KOPT-K1 (cell line): ENCODE data around the gene SLF2.

Experiments used
- H3K27ac ChIP-seq: fragments of 200-600 bp; sonication (generic); 2 replicates; pipeline ENCODE4 v1.5.1; 2016; ENCODE audit warnings: antibody characterized with exemption, mild to moderate bottlenecking, low read depth, low read length; ENCODE audit not compliant: poor library complexity, severe bottlenecking
- H3K36me3 ChIP-seq: fragments of 200-600 bp; sonication (generic); 2 replicates; pipeline ENCODE4 v1.5.1; 2017; ENCODE audit warnings: antibody characterized with exemption, mild to moderate bottlenecking, low read length, moderate library complexity; ENCODE audit not compliant: insufficient read depth
- H3K9me3 ChIP-seq: fragments of 200-600 bp; sonication (generic); 2 replicates; pipeline ENCODE4 v1.5.1; 2017; ENCODE audit warnings: antibody characterized with exemption, low read length, mild to moderate bottlenecking; ENCODE audit not compliant: insufficient read depth, poor library complexity, severe bottlenecking

SLF2 gene

GRCh38 chr10:100999742-101000126 is 87.0 kb downstream of the SLF2 start, which contains the start of gene LZTS2:
Gene LZTS2, plus strand, starts transcription at chr10:100999808. Its CDS starts 2,731 bp downstream, at chr10:101002539.
- no peaks in the 10 kb centered on the region for H3K9me3 ChIP-seq
- H3K36me3 ChIP-seq, result peaks cover 3% of the 10 kb centered on the region
- H3K27ac ChIP-seq, result peak within 1 kb of the TSS; percentile 33

GRCh38 chr10:101000127-101000914 is 87.6 kb downstream of the SLF2 start:
- Histone ChIP-seq H3K9me3 (no peaks in the 10 kb centered on the region), H3K27ac (no peak overlapping the region)

GRCh38 chr10:101000915-101001658 is 88.3 kb downstream of the SLF2 start:
- no peaks in the 10 kb centered on the region for H3K9me3 ChIP-seq
- no peak overlapping the region for H3K27ac ChIP-seq
- no peaks in the 10 kb centered on the region for H3K36me3 ChIP-seq

More at GRCh38 chr10:101000127-101000914, 87.6 kb downstream of the SLF2 start:
- no peaks in the 10 kb centered on the region for H3K36me3 ChIP-seq

- Histone ChIP-seq H3K9me3 (no peaks in the 10 kb centered on the region), H3K27ac (no peak overlapping the region), H3K36me3 (no peaks in the 10 kb centered on the region)
Measured at GRCh38 chr10:101001659-101002035, 88.9 kb downstream of the SLF2 start.

GRCh38 chr10:101002456-101002855 is 89.7 kb downstream of the SLF2 start:
- Histone ChIP-seq H3K36me3 (no peaks in the 10 kb centered on the region), H3K9me3 (no peaks in the 10 kb centered on the region), H3K27ac (no peak overlapping the region)

- no peak overlapping the region for H3K27ac ChIP-seq
- H3K9me3 ChIP-seq, result no peaks in the 10 kb centered on the region
- no peaks in the 10 kb centered on the region for H3K36me3 ChIP-seq
Measured at GRCh38 chr10:101003639-101004206, 91.0 kb downstream of the SLF2 start.

- Histone ChIP-seq H3K36me3 (no peaks in the 10 kb centered on the region), H3K9me3 (no peaks in the 10 kb centered on the region), H3K27ac (no peak overlapping the region)
Measured at GRCh38 chr10:101005361-101005760, 92.6 kb downstream of the SLF2 start.

GRCh38 chr10:101005869-101006567 is 93.3 kb downstream of the SLF2 start:
- no peaks in the 10 kb centered on the region for H3K36me3 ChIP-seq
- no peaks in the 10 kb centered on the region for H3K9me3 ChIP-seq
- no peak overlapping the region for H3K27ac ChIP-seq

- Histone ChIP-seq H3K36me3 (no peaks in the 10 kb centered on the region), H3K27ac (no peak overlapping the region)
Measured at GRCh38 chr10:101006593-101007098, 93.9 kb downstream of the SLF2 start.

GRCh38 chr10:101007099-101007711 is 94.4 kb downstream of the SLF2 start:
- no peaks in the 10 kb centered on the region for H3K36me3 ChIP-seq
- peak overlapping the region; percentile 28 for H3K27ac ChIP-seq
- no peaks in the 10 kb centered on the region for H3K9me3 ChIP-seq

More at GRCh38 chr10:101006593-101007098, 93.9 kb downstream of the SLF2 start:
- no peaks in the 10 kb centered on the region for H3K9me3 ChIP-seq

- Histone ChIP-seq H3K27ac (no peak overlapping the region), H3K9me3 (no peaks in the 10 kb centered on the region), H3K36me3 (no peaks in the 10 kb centered on the region)
Measured at GRCh38 chr10:101007915-101008822, 95.4 kb downstream of the SLF2 start.

GRCh38 chr10:101008823-101009423 is 96.2 kb downstream of the SLF2 start:
- Histone ChIP-seq H3K27ac (no peak overlapping the region), H3K36me3 (no peaks in the 10 kb centered on the region), H3K9me3 (no peaks in the 10 kb centered on the region)

- Histone ChIP-seq H3K9me3 (no peaks in the 10 kb centered on the region), H3K27ac (no peak overlapping the region), H3K36me3 (no peaks in the 10 kb centered on the region)
Measured at GRCh38 chr10:101010329-101010728, 97.6 kb downstream of the SLF2 start.
